ENCODE data around the gene DLL1. TPM values are rescaled to one million over a fixed set of nuclear protein-coding genes. Genes with fewer than 3 reads are reported as not detected.

DLL1 gene
- total RNA-seq, 1 experiment from 2014 or later: 2.8 TPM

DNA sequence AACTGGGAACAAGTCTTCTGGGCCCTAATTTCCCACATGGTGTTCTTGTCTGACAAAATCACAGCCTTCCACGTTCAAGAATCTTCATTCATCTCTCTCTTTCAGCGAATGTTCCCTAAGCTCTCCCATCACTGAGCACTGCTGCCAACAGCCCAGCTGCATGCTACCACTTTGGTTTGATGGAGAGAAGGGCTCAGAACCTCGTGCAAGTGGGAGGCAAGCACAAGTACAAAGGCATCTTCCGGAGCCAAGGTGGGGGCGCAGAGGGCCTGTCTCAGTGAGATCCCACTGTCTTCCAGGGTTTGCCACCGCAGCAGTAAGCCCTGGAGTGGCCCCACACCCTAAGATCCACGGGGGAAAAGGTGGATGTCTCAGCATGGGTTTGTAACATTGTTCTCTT, 17.2 kb downstream of the DLL1 start:
- Histone ChIP-seq H2AFZ (ENCODE audit: low read length) (no peak overlapping the region), H3T11ph (ENCODE audit: low read length) (no peak overlapping the region), H2AK5ac (ENCODE audit: insufficient read length, low read length) (no peak overlapping the region), H4K5ac (ENCODE audit: insufficient read length, low read depth, low read length) (no peak overlapping the region), H3K27me3 (ENCODE audit: insufficient read depth, low read length) (no peaks in the 10 kb centered on the region), H3K23ac (ENCODE audit: insufficient read length, low read depth, low read length) (no peak overlapping the region), H3K18ac (ENCODE audit: insufficient read length, low read depth, low read length) (no peak overlapping the region), H3K23me2 (ENCODE audit: insufficient read length, low read depth, low read length, poor library complexity, severe bottlenecking) (no peaks in the 10 kb centered on the region), H3K56ac (ENCODE audit: insufficient read length, low read depth, low read length) (no peak overlapping the region), H4K8ac (replicated peaks; ENCODE audit: insufficient read length, low read depth, low read length) (no peak overlapping the region), H4K91ac (ENCODE audit: insufficient read length, low read depth, low read length) (no peak overlapping the region), H3K9me3 (ENCODE audit: control insufficient read depth, low read depth, low read length) (no peaks in the 10 kb centered on the region), H3K79me2 (ENCODE audit: insufficient read depth, low read length) (no peaks in the 10 kb centered on the region), H3K4ac (ENCODE audit: low read depth, low read length) (no peak overlapping the region), H3K79me1 (ENCODE audit: insufficient read depth, low read depth, low read length, poor library complexity, severe bottlenecking) (no peaks in the 10 kb centered on the region), H2BK12ac (ENCODE audit: insufficient read length, low read depth, low read length) (no peak overlapping the region), H2BK15ac (ENCODE audit: low read depth, low read length) (no peak overlapping the region), H4K20me1 (ENCODE audit: control insufficient read depth, insufficient read depth, insufficient read length) (no peaks in the 10 kb centered on the region), H2BK20ac (ENCODE audit: low read depth, low read length, poor library complexity, severe bottlenecking) (no peak overlapping the region), H3K4me1 (ENCODE audit: insufficient read depth, low read length) (peaks cover 3% of the 10 kb centered on the region; the same call in 1 of the 2 replicates), H2BK5ac (ENCODE audit: insufficient read length, low read length) (no peak overlapping the region), H3K27ac (ENCODE audit: insufficient read length, low read depth, low read length) (no peak overlapping the region), H3K14ac (ENCODE audit: insufficient read depth, low read length) (no peak overlapping the region), H2BK120ac (ENCODE audit: low read depth, low read length, poor library complexity, severe bottlenecking) (no peak overlapping the region), H3K4me2 (ENCODE audit: insufficient read depth, insufficient read length, low read length) (no peak overlapping the region), H3K9ac (ENCODE audit: extremely low read depth, insufficient read length, low read length) (no peak overlapping the region)
- H3K4me1 Mint-ChIP-seq: peaks cover 15 to 22% of the 10 kb centered on the region in 2 experiments
- no CpG with 5 or more reads among the region's 7 CpGs for WGBS (ENCODE audit: extremely low coverage, insufficient read length, low lambda C conversion rate)
- H3K27me3 Mint-ChIP-seq (ENCODE audit: low read depth): peaks cover 16% of the 10 kb centered on the region
- H3K27ac Mint-ChIP-seq: no peak overlapping the region
- no peak overlapping the region for H3K4me3 Mint-ChIP-seq
- DNase-seq: no peak
- TF ChIP-seq, protein P1, sequence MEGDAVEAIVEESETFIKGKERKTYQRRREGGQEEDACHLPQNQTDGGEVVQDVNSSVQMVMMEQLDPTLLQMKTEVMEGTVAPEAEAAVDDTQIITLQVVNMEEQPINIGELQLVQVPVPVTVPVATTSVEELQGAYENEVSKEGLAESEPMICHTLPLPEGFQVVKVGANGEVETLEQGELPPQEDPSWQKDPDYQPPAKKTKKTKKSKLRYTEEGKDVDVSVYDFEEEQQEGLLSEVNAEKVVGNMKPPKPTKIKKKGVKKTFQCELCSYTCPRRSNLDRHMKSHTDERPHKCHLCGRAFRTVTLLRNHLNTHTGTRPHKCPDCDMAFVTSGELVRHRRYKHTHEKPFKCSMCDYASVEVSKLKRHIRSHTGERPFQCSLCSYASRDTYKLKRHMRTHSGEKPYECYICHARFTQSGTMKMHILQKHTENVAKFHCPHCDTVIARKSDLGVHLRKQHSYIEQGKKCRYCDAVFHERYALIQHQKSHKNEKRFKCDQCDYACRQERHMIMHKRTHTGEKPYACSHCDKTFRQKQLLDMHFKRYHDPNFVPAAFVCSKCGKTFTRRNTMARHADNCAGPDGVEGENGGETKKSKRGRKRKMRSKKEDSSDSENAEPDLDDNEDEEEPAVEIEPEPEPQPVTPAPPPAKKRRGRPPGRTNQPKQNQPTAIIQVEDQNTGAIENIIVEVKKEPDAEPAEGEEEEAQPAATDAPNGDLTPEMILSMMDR (conservative IDR thresholded peaks at IDR 0.05): no peak
- no peaks in the 10 kb centered on the region for H3K9me3 Mint-ChIP-seq
- no peaks in the 10 kb centered on the region for H3K36me3 Mint-ChIP-seq (ENCODE audit: insufficient read depth in 1 of 3, low read depth in 3 of 3)
